ENCODE data around the gene SLC10A1.
A peak's percentile ranks its signal among the peaks of the same experiment; 100 is the strongest.
"Not testable (repeated sequence)": the region's sequence is repeated elsewhere in the genome, so short reads cannot be mapped to it uniquely, and the experiment has no call there.

Gene SLC10A1

DNA sequence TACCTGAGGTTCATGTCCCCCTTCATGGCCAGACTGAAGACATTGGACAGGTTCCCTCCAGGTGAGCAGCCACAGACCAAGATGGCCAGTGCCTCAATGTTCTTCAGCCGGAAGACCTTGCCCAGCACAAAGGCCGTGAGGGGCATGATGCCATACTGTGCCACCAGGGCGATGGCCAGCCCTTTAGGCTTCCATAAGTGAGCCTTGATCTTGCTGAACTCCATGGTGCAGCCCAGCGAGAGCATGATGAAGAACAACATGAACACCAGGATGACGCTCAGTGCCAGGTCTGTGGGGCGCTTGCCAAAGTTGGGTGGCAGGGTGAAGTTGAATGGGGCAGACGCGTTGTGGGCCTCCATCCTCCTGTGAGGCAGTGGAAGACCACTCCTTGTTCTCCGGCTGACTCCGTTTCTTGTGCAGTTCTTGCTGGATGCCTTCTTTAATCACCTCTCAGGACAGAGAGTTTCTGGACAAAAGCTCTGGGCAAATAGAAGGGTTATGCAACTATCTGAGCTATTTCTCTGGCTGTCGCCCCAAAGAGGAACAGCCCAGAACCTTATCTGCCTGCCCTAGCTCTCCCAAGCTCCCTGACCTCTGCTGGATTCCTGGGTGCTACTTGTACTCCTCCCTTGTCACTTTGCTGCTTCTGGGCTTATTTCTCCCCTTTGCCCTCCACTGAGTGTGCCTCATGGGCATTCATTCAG lies at the start of gene SLC10A1:
Gene SLC10A1 (minus strand): TSS at position 445 of the 704 bp plus-strand sequence. CDS start 86 bp downstream, at position 359.
- DNase-seq: no peak

GRCh38 chr14:69845787-69846186 lies 48.7 kb upstream of the SLC10A1 start:
- no peak for DNase-seq

DNA sequence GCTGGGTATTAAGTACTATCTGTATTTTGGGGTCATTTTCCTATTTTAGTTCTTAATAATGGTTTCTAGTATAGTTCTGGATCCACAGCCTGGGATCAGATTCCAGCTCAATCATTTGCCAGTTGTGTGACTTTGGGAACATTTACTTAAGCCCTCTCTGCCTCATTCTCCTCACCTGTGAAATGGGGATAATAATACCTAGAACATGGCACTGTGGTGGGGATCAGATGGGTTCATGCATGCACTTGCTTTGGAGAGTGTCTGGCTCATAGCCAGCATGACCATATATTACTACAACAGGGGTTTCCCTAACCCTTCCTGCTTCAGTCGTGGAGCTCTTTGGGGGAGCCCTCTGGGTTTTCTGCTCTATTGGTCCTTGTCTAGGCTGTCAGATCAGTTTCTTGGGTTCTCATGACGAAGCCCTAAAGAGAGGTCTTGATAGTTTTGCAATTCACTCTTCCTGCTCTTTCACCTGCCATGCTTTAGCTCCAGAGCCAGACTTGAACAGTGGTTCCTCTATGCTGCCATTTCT lies 48.1 kb upstream of the SLC10A1 start:
- DNase-seq: no peak

DNA sequence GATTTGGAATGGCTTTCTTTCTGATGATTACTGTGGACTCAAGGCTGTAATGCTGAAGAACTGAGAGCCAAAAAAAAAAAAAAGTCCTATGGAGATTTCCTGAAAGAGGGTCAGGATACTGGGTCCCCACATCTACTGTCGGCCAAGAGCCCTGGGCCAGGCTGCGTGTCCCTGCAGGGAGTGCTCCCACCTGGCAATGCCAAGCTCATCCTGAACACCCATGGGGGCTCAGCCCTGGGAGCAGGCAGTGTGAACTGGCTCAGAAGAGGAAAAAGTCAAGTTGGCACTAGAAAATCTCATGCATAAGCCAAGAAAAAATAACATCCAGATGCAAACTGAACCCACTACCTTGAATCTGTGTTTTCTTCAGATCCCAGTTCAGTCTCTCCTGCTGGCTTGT lies 47.1 kb upstream of the SLC10A1 start:
- no peak for DNase-seq

DNA sequence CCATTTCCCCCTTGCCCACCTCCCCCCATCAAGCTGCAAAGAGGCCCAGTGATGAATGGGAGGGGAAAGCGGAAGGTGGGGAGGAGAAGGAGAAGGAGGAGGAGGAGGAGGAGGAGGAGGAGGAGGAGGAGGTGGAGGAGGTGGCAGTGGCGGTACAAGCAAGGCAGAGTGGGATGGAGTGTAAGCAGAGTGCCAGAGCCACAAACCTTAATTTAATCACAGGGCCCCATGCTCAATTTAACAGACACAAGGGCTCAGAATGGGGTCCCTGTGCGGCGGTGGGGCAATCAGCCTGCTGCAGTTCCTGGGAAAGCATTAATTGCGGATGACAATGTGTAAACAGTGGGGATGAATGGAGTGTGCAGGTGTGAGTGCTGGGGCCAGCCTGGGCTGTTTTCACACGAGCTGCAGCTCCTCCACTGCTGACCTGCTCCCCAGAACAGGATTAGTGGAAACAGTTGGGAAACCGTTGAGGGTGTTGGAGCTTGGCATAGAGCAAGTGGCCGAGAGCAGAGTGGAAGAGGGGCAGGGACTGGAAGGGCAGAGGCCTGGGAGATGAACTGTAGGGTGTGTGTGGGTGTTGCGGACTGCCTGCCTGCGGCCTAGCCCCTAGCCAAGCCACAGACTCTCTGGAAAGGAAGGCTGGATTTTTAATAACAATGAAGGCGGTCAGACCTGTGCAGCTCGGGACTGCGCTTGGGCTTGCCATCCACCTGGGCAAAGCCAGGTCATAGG lies 45.8 kb upstream of the SLC10A1 start:
- no peak for DNase-seq

DNA sequence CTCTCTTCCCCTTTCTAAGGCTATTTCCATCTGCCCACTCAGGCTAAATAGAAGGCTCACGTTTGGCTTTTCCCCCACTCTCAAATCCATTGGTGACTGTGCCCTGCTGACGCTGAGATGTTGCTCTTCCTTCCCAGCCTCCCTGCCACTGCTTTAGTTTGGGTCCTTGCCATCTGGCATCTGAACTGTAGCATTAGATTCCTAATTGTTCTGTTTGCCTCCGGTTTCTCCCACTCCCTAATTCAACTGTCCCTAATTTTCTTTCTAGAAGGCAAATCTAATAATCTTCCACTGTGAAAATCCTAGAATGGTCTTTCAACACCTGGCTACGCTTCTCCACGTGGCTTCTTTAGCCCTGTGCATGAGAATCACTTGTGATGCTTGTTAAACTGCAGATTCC lies 44.6 kb upstream of the SLC10A1 start:
- no peak for DNase-seq

DNA sequence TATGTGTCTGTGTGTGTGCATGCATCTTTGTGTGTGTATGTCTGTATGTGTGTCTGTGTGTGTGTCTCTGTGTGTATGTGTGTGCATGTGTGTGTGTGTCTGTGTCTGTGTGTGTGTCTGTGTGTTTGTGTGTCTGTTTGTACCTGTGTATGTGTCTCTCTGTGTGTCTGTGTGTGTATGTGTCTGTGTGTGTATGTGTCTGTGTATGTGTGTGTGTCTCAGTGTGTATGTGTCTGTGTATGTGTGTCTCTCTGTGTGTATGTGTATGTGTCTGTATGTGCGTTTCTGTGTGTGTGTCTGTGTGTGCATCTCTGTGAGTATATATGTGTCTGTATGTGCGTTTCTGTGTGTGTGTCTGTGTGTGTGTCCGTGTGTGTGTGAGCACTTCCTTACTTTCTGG lies 42.6 kb upstream of the SLC10A1 start:
- no peak for DNase-seq

DNA sequence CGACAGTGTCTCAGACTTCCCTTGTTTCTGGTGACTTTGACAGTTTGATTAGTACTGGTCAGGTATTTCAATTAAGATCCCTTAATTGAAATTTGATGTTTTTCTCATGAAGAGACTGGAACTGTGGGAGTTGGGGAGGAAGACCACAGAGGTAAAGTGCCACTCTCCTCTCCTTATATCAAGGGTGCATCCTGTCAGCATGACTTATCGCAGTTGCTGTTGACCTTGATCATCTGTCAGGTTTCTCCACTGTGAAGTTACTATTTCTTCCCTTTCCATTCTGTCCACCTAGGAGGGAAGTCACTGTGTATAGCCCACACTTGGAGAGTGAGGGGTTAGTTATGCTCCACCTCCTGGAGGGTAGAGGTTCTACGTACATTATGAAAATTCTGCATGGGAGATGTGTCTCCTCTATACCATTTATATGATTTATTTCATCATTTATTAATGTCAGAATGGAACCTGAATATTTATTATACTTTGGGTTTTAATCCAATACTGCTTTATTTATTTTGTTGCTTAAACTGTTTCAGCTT lies 41.9 kb upstream of the SLC10A1 start:
- no peak for DNase-seq

DNA sequence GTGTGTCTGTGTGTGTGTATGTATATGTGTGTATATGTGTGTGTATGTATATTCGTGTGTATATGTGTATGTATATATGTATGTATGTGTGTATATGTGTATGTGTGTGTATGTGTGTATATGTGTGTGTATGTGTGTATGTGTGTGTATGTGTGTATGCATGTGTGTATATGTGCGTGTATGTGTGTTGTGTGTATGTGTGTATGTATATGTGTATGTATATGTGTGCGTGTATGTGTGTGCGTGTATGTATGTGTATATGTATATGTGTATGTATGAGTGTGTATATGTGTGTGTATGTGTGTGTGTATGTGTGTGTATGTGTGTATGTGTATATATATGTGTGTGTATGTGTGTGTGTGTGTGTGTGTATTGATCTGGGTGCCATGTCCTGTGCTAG lies 31.8 kb upstream of the SLC10A1 start:
- DNase-seq: no peak

- DNase-seq: no peak
Measured at GRCh38 chr14:69828354-69828753, 31.3 kb upstream of the SLC10A1 start.

- peak; percentile 22 to 32 for DNase-seq
Measured at GRCh38 chr14:69827560-69827959, 30.5 kb upstream of the SLC10A1 start.

- no peak for DNase-seq
Measured at GRCh38 chr14:69822456-69822855, 25.4 kb upstream of the SLC10A1 start.

- DNase-seq: no peak
Measured at GRCh38 chr14:69820991-69821390, 23.9 kb upstream of the SLC10A1 start.

DNA sequence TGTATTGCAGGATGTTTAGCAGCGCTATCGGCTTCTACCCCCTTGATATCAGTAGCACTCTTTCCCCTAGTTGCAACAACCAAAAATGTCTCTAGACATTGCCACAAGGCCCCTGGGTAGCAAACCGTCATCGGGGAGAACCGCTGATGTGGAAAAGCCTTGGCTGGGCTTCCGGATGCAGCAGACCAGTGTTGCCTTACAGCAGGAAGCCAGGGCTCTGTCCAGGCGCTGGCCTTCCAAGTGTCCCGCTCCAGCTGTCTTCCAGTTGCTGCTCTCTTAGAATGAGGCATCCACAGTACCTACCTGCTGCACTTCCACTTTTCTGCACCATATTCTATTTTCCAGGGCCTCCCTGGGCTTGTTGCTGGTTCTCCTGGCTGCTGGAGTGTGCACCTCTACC lies 22.6 kb upstream of the SLC10A1 start:
- DNase-seq: no peak

- peak; percentile 62 to 66 for DNase-seq
Measured at GRCh38 chr14:69818758-69819191, 21.7 kb upstream of the SLC10A1 start.

GRCh38 chr14:69816216-69816615 lies 19.2 kb upstream of the SLC10A1 start:
- DNase-seq: no peak

- DNase-seq: no peak
Measured at GRCh38 chr14:69815556-69815955, 18.5 kb upstream of the SLC10A1 start.

- DNase-seq: no peak
Measured at GRCh38 chr14:69814397-69814796, 17.4 kb upstream of the SLC10A1 start.

- not testable (repeated sequence) for DNase-seq
Measured at GRCh38 chr14:69813346-69813745, 16.3 kb upstream of the SLC10A1 start.

DNA sequence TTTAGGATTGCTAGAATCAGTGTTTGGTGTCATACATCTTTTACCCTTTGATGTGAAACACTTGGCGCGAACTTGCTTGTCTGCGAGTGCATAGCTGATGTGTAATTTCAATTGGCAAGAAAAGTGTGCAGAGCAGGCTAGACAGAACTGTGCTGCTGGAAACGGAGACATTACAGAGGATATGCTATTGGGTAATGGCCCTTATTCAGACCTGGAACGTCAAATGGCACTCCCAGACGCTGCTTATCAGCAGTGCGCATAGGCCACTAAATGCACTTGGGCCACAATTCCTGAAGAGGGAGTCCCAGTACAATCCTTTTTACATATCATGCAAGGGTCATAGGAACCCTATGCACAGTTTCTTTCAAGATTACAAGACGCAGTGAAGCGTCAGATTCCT lies 15.7 kb upstream of the SLC10A1 start:
- no peak for DNase-seq

DNA sequence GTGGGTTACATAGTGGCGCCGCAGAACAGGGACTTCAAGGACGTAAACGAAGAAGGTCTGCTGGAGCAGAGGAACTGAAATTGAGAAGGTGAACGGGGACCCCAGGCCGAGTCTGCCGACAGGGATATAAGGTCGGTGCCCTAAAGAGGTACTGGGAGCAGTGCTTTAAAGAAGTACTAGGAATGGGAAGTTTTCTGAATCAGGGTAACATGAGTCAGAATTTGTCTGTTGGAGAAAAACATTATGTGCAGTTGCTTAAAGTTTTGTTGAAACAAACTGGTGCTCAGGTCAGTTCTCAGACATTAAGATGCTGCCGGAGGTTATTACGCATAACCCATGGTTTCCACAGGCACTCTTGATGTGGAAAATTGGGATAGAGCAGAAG lies 14.8 kb upstream of the SLC10A1 start:
- no peak for DNase-seq

DNA sequence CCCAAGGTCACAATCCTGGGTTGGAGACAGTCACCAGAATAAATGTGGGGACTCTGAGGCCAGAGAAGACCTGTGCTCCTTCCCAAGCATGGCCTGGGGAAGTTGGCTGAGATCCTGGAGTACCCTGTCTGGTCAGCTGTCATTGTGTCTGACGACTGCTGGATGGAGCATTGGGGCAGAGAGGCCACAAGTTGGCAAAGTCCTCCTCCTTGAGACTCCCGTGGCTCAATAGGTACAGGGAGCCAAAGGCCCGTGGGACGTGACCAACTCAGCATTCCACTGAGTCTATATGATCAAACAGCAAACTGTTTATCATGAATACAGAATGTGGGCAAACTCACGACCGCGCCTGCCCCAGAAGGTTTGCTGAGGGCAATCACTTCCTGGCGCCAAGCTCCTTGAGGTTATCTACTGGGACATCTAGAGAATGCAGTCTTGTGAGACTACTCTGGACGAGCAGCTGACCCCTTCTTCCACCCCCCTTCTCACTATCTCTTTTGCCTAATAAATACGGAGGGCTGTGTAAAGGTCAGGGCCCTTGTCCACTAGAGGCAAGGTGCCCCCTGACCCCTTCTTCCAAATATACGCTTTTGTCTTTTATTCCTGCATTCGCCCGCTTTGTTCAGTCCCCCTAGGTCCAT lies 14.3 kb upstream of the SLC10A1 start:
- DNase-seq: no peak

Data from activated T-cell treated with anti-CD3 and anti-CD28 coated beads, Interleukin-2, amount 50 U/mL, for 48 hours (primary cell).